GM12873 (cell line): Measurements from ENCODE around the gene DMXL2.

ENCODE experiments used
- CTCF ChIP-seq: IDR thresholded peaks from 2 replicates; pipeline ENCODE4 v1.5.1; 2012; ENCODE audit warnings: low read depth, mild to moderate bottlenecking, moderate library complexity, low read length, control low read depth; ENCODE audit not compliant: insufficient read depth; ENCODE audit errors: missing control alignments

Gene DMXL2

GRCh38 chr15:51499379-51499976, 123.1 kb downstream of the DMXL2 start:
- peak; percentile 82 for TF ChIP-seq CTCF

GRCh38 chr15:51497806-51498205, 124.8 kb downstream of the DMXL2 start:
- TF ChIP-seq CTCF = no peak

- no peak for TF ChIP-seq CTCF
Observed at GRCh38 chr15:51496246-51496645, 126.3 kb downstream of the DMXL2 start.

- no peak for TF ChIP-seq CTCF
Observed at GRCh38 chr15:51494411-51495314, 127.9 kb downstream of the DMXL2 start.

- TF ChIP-seq CTCF = no peak
Observed at GRCh38 chr15:51493892-51494291, 128.7 kb downstream of the DMXL2 start.

GRCh38 chr15:51492528-51492927, 130.0 kb downstream of the DMXL2 start:
- TF ChIP-seq CTCF = no peak

- no peak for TF ChIP-seq CTCF
Observed at GRCh38 chr15:51491941-51492340, 130.6 kb downstream of the DMXL2 start.
